Parathyroid adenoma (tissue), 2 donors: ENCODE data around the gene SPTBN5.

Experiments used
- H2AFZ ChIP-seq: fragments of 300-600 bp; sonication (generic); one replicate; pipeline ENCODE4 v1.7.0; 2017; ENCODE audit warnings: antibody characterized with exemption, mild to moderate bottlenecking
- H3K27ac ChIP-seq: fragments of 300-600 bp; sonication (generic); one replicate; pipeline ENCODE4 v1.7.0; 2017
- H3K27me3 ChIP-seq: fragments of 300-600 bp; sonication (generic); one replicate; pipeline ENCODE4 v1.7.0; 2017; ENCODE audit warnings: low read length; ENCODE audit not compliant: control insufficient read depth, insufficient read depth
- H3K36me3 ChIP-seq: fragments of 300-600 bp; sonication (generic); one replicate; pipeline ENCODE4 v1.7.0; 2017; ENCODE audit warnings: low read length; ENCODE audit not compliant: control insufficient read depth, insufficient read depth
- H3K4me1 ChIP-seq: fragments of 300-600 bp; sonication (generic); one replicate; pipeline ENCODE4 v1.7.0; 2017; ENCODE audit warnings: control low read depth
- H3K4me2 ChIP-seq: fragments of 300-600 bp; sonication (generic); one replicate; pipeline ENCODE4 v1.7.0; 2017; ENCODE audit warnings: low read length
- H3K4me3 ChIP-seq: fragments of 300-600 bp; sonication (generic); one replicate; pipeline ENCODE4 v1.7.0; 2017; ENCODE audit warnings: low read depth, low read length
- H3K79me2 ChIP-seq: fragments of 300-600 bp; sonication (generic); one replicate; pipeline ENCODE4 v1.7.0; 2017; ENCODE audit warnings: control low read depth
- H3K9ac ChIP-seq: fragments of 300-600 bp; sonication (generic); one replicate; pipeline ENCODE4 v1.7.0; 2017; ENCODE audit warnings: mild to moderate bottlenecking
- H3K9me3 ChIP-seq: fragments of 300-600 bp; sonication (generic); one replicate; pipeline ENCODE4 v1.7.0; 2017; ENCODE audit warnings: low read length; ENCODE audit not compliant: control insufficient read depth
- TF ChIP-seq, protein P1 (sequence below): fragments of 300-600 bp; sonication (generic); IDR thresholded peaks from one replicate; pipeline ENCODE4 v1.7.0; 2017; ENCODE audit warnings: antibody characterized with exemption, mild to moderate bottlenecking
- donor health status: primary hyperparathyroidism.

The SPTBN5 gene

DNA sequence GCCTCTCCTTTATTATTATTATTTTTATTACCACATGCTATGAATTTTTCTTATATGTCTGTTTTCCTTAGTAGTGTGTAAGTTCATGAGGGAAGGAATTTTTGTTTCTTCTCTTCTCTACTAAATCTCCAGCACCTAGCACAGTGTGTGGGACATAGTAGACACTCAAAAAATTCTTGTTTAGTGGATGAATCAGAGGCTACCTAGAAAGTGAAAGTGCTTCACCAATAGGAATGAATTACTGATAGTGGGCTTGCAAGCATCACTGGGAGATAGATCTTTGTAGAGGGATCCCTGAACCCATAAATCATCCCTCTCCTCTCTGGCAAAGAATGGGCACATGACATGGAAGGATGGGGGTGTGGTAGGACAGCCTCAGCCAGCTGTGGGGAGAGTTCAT, 8.5 kb downstream of the SPTBN5 start:
- Histone ChIP-seq H3K27me3 (no peaks in the 10 kb centered on the region), H3K4me3 (no peak overlapping the region), H3K9ac (no peak overlapping the region), H3K9me3 (no peaks in the 10 kb centered on the region), H3K79me2 (no peaks in the 10 kb centered on the region), H3K4me1 (no peaks in the 10 kb centered on the region), H3K36me3 (no peaks in the 10 kb centered on the region), H2AFZ (no peak overlapping the region), H3K27ac (no peak overlapping the region), H3K4me2 (no peak overlapping the region)
- TF ChIP-seq, protein P1, sequence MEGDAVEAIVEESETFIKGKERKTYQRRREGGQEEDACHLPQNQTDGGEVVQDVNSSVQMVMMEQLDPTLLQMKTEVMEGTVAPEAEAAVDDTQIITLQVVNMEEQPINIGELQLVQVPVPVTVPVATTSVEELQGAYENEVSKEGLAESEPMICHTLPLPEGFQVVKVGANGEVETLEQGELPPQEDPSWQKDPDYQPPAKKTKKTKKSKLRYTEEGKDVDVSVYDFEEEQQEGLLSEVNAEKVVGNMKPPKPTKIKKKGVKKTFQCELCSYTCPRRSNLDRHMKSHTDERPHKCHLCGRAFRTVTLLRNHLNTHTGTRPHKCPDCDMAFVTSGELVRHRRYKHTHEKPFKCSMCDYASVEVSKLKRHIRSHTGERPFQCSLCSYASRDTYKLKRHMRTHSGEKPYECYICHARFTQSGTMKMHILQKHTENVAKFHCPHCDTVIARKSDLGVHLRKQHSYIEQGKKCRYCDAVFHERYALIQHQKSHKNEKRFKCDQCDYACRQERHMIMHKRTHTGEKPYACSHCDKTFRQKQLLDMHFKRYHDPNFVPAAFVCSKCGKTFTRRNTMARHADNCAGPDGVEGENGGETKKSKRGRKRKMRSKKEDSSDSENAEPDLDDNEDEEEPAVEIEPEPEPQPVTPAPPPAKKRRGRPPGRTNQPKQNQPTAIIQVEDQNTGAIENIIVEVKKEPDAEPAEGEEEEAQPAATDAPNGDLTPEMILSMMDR: no peak

DNA sequence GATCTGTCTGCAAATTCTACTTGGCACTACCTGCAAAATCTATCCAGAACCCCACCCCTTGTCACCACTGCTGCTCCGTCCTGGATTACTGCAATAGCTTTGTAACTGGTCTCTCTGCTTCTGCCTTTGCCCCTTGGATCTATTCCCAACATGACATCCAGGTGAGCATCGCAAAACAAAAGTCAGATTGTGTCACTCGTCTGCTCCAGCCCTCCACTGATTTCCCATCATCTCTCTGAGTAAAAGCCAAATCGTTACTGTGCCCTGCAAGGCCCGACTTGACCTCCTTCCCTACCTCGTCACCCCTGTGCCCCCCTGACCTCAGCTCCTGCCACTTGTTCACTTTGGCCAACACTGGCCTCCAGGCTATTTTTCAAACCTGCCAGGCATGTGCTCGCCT, 9.4 kb downstream of the SPTBN5 start:
- H3K9me3 ChIP-seq: no peaks in the 10 kb centered on the region
- no peak overlapping the region for H3K4me2 ChIP-seq
- no peaks in the 10 kb centered on the region for H3K79me2 ChIP-seq
- H3K36me3 ChIP-seq: no peaks in the 10 kb centered on the region
- H3K27me3 ChIP-seq: no peaks in the 10 kb centered on the region
- H3K4me1 ChIP-seq: no peaks in the 10 kb centered on the region
- H3K4me3 ChIP-seq: no peak overlapping the region
- TF ChIP-seq, protein P1: no peak
- no peak overlapping the region for H3K27ac ChIP-seq
- H2AFZ ChIP-seq: no peak overlapping the region
- no peak overlapping the region for H3K9ac ChIP-seq

DNA sequence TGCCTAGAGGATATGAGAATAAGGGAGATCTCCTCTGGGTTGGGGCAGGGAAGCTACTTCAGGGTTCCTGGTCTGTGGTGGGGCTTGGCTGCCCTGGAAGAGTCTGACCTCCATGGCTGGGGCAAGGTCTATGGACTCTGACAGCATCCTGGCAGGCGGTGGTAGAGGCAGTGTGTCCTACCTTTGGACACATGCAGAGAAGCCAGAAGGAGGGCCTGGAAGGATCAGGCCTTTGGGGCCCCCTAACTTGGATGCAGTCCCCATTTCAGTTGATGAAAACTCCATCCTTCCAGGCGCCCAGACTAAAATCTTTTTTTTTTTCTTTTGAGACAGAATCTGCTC, 10.4 kb downstream of the SPTBN5 start:
- H3K27ac ChIP-seq: no peak overlapping the region
- no peaks in the 10 kb centered on the region for H3K36me3 ChIP-seq

DNA sequence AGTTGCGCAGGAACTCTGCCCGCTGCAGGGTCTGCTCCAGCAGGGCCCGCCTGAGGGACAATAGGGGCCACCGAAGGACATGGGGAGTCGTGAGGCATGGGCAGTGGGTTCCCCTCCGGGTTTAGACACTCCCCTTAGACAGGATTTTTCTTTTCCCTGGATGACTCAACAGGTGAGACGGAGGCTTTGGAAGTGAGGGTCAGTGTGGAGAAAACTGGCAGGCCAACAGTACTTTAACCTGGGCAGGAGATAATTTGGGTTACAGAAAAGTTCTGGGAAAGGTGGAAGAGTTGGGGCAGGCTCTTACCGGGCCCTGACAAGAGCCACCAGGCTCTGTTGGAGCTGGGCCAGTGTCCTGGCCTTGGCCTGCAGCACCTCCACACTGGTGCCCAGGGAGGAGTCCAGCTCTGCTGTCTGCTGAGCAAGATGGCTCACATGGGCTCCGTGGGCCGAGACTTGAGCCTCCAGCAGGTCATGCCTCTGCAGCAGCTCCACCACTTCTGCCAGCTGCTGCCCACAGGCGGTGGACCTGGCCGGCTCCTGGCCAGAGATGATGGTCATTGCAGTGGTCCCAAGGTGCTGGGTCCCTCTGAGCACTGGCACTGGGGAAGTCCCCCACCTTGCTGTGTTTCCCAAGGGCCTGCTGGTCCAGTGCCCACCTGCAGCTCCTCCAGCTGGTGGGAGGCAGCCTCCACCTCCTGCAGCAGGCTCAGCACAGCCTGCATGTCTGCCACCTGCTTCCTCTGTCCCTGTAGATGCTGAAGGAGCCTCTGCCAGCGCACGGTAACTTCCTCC, 11.0 kb downstream of the SPTBN5 start:
- Histone ChIP-seq H3K27ac (no peak overlapping the region), H3K4me2 (peak overlapping the region; percentile 55), H3K79me2 (no peaks in the 10 kb centered on the region), H3K36me3 (no peaks in the 10 kb centered on the region), H3K27me3 (no peaks in the 10 kb centered on the region), H2AFZ (peak overlapping the region; percentile 73), H3K4me3 (peak overlapping the region; percentile 34), H3K9ac (no peak overlapping the region), H3K4me1 (no peaks in the 10 kb centered on the region), H3K9me3 (no peaks in the 10 kb centered on the region)
- TF ChIP-seq, protein P1: no peak

More for the DNA sequence above, 10.4 kb downstream of the SPTBN5 start:
- Histone ChIP-seq H3K27me3 (no peaks in the 10 kb centered on the region), H3K9ac (no peak overlapping the region), H3K4me3 (no peak overlapping the region), H3K4me2 (no peak overlapping the region), H2AFZ (no peak overlapping the region), H3K79me2 (no peaks in the 10 kb centered on the region), H3K9me3 (no peaks in the 10 kb centered on the region), H3K4me1 (no peaks in the 10 kb centered on the region)
- TF ChIP-seq, protein P1: no peak
